HPDE6-E6E7 (cell line): ENCODE results near the gene COL6A2.
"Not testable (repeated sequence)": the region's sequence is repeated elsewhere in the genome, so short reads cannot be mapped to it uniquely, and the experiment has no call there.

Experiments used
- DNase-seq: peaks from one replicate; pipeline ENCODE4 v3.0.0; 2011; ENCODE audit warnings: missing footprints; ENCODE audit errors: extremely low spot score

Gene COL6A2

DNA sequence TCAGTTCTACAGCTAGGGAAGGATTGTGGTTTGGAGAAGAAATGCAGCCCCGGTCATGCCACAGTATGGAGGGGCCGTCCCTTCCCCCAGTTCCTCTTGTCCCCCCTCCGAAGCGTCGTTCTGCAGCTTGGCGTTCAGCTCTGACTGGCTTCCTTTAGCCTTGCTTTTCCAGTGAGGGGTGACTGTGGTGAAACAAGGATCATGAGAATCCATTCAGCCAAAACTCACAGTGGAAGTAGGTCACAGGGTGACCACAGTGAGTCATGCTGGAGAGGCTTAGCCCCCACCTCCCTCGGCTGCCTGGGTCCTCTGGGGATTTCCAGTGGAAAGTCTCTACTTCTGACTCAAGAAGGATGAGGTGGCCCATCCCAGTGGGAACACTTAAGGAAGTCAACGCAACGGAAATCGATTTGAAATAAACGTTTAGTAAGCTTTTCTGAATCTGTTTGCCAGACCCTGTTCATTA, 37.3 kb upstream of the COL6A2 start:
- DNase-seq, result no peak

DNA sequence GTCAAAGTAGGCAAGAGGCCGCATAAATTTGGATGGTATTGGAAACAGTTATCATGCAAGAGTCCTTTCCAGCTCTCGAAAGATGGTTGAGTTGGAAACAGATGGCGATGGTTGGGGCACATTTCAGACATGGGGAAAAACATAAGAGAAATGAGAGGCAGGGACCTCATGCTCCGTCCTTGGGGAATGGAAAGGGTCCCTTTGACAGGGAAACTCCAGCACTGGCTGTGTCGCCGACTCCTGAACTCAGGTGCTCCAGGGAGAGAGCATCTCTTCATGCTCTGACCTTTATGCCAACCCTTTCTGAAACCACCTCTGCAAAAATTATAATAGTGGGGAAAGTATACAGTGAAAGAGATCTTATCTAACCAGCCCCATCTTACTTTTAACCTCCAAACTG, 36.8 kb upstream of the COL6A2 start:
- DNase-seq, result no peak

DNA sequence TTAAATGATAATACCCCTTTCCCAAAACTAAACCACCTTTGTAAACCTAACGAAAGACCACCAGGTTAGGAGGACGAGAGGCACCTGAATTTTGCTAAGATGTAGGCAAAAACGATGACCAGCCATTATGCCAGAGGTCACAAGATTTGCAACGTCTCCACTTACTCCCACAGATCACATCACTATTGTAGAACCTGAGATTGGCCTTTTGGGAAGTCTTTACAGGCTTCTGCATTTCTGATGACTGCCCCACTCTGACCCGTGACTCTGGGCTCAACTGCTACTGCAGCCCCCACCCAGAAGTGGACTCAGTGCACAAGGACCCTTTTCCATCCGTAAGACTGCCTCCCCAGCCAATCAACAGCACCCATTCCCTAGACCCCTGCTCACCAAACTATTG, 36.4 kb upstream of the COL6A2 start:
- DNase-seq, result no peak

DNA sequence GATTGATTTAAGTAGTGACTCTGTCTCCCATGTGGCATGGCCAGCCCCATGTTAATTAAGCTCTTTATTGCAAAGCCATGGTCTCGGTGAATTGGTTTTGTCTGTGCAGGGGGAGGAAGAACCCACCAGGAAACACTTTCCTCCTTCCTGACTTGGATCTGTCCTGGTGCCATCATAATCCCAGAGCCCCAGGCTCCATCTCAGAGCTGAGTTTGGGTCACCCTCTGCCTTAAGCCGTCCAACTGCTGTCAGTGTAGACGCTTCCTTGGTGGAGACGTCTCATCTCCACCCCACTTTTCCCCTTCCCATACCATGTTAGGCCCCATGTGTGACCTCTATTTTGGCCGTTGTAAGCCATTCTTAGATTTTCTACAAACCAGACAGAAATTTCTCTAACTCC, 36.0 kb upstream of the COL6A2 start:
- DNase-seq, result no peak

DNA sequence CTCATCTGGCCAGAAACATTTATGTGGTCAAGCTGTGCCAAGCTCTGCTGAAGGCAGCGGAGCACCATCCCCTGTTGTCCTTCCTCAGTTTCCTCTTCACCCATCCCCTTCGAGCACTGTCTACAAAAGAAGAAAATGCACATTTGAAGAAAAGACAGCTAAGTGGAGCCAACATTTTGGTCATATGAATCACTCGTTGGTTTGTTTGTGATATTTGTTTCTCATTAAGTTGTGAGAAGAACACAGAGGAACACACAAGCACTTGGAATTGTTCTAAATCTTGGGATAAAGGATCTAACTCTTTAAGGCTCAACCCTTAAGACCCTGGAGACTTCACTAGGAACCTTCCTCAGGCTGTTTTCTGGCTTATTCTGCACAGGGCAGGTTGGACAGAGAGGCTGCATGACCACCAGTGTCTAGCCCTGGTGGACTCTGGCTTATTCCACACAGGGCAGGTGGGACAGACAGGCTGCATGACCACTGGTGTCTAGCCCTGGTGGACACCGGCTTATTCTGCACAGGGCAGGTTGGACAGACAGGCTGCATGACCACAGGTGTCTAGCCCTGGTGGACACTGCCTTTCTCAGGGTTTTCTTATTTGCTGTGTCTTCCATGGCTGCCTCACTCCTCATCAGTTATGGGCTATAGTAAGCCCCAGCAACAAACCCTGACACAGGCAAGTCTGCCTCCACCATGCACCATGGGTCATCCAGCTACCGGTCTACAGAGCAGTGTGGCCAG, 35.3 kb upstream of the COL6A2 start:
- DNase-seq, result no peak

DNA sequence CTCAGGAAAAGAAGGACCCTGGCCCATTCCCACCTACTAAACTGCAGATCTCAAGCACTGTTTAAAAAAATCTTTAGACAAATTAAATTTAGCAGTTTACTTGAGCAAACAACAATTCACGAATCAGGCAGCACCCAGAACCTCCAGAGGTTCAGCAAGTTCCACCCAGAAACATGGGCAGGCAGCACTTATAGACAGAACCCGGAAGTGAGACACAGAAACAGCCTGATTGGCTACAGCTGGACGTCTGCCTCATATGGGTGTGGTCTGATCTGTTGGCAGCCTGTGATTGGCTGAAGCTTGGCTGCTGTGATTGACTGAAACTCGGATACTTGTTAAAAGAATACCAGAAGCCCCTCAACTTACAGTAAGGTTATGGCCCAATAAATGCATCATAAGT, 34.7 kb upstream of the COL6A2 start:
- no peak for DNase-seq

DNA sequence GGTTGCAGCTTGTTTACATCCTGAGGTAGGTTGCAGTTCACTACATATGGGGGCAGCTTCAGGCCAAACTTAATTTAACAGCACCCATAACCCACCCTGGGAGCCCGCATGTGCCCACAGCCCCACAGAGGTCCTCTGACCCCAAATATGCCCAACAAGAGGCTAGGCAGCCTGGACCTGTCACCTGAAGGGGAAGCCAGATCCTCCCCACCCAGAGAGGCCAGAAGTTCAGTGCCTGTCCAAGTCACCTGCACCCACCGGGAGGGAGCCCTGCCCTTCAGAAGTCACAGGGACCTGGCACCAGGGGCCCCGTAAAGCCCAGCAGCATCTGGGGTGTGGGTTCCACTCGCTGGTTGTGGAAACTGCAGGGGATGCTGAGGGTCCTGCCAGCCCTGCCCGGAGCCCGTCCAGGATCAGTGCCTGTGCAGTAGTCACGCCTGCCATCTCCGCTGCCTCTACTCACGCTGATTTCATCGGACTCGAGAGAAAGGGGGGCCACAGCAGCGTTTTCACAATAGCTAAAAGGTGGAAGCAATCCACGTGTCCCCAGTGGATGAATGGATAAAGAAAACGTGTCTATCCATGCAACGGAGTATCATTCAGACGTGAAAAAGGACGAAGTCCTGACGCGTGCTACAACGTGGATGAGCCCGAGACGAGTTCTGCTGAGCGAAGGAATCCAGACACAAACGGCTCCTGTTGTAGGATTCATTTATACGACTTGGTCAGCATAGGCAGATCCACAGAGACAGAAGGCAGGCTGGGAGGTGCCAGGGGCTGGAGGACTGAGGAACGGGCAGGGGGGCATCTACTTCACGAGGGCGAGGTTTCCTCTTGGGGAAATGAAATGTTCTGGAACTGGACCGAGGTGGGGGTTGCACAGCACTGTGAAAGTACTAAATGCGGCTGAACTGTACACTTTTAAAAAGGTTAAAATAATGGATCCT, 33.9 kb upstream of the COL6A2 start:
- DNase-seq, result no peak

DNA sequence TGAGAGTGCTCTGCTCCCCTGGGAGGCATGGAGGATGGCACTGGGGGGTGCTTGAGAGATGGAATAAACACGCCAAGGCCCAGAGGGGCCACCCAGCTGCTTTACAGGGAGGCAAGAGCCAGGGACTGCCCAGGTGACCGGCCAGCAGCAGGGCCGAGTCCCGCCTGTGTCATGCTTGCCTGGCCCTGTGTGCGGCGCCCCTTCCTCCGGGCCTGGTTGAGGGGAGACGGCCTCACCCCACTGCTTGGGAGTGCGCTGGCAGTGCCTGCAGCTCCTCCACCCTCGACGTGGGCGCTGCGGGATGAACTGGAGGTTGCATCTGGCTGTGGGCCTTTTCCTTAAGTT, 33.1 kb upstream of the COL6A2 start:
- no peak for DNase-seq

GRCh38 chr21:46065215-46065913, 32.5 kb upstream of the COL6A2 start:
- no peak for DNase-seq

- DNase-seq, result no peak
Observed at GRCh38 chr21:46065914-46066551, 31.9 kb upstream of the COL6A2 start.

- no peak for DNase-seq
Observed at GRCh38 chr21:46066591-46067331, 31.2 kb upstream of the COL6A2 start.

DNA sequence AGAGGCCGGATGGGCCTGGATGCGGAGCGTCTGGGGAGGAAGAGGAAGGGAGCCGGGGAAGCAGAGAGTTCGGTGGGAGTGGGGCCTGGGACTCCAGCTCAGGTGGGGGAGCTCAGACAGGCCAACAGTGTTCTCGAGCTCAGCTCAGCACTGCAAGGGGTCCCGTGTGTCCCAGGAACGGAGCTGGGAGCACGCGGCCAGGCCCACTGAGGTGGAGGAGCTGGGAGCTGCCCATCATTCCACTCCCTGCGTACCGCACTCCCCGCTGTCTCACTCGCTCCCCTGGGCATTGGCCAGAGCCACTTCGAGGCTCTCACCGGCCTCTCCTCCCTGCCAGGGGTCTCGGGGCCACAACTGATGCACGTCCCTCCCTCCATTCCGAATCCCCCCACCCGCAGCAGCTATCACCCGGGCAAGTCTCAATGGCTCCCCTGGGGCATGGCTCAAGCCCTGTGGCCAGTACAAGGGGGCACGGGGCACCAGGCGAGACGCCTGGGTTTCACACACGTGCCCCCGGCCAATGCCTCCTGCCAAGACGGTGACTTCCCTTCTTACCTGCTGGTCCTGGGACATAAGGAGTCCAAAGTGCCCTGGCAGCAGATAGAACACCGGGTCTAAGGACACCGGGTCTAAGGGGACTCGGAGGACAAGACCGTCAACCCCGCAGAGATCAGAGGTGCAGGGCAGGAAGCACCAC, 30.3 kb upstream of the COL6A2 start:
- no peak for DNase-seq

- DNase-seq, result no peak
Observed at GRCh38 chr21:46068516-46069079, 29.3 kb upstream of the COL6A2 start.

GRCh38 chr21:46069166-46069565, 28.7 kb upstream of the COL6A2 start:
- DNase-seq, result no peak

GRCh38 chr21:46069719-46070279, 28.1 kb upstream of the COL6A2 start:
- DNase-seq, result no peak

GRCh38 chr21:46071082-46071481, 26.8 kb upstream of the COL6A2 start:
- no peak for DNase-seq

GRCh38 chr21:46076724-46077123, 21.2 kb upstream of the COL6A2 start:
- not testable (repeated sequence) for DNase-seq

- DNase-seq, result no peak
Observed at GRCh38 chr21:46077674-46078101, 20.2 kb upstream of the COL6A2 start.

DNA sequence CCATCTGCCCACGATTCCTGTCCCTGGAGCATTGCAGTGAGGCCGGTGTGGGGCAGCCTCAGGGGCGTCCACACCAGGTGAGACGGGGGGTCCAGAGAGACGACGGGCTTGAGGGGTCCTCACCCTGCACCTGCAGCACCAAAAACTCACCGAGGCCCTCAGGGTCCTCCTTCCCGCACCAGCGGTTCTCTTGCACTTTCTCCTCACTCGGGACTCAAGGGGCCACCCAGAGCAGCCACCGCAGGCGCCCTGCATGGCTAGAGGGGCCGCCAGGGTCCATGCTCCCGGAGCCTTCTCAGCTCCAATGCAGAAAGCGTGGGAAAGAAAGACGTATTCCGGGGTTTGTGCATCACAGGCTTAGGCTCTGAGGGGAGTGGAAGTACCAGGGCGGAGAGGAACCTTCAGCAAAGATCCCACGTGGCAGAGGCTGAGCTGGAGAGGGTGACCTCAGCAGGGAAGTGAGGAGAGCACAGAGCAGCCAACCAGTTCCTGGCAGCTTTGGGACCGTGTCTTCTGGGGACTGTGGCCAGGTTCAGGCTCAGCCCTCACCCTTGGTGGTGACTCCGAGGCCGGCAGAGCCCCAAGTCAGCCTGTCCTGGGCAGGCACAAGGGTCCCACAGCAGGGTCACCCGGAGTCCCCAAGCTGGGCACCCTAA, 19.5 kb upstream of the COL6A2 start:
- no peak for DNase-seq
